Measurements from ENCODE around the gene EFHC1. TPM values are rescaled to one million over a fixed set of nuclear protein-coding genes. Genes with fewer than 3 reads are reported as not detected.
A peak's percentile ranks its signal among the peaks of the same experiment; 100 is the strongest.

Gene EFHC1
- total and polyA plus RNA-seq, 2 of the 13 experiments (the other 11 are each of a cell fraction or from before 2014, with no cell fraction given) = 23.4 to 29.5 TPM

DNA sequence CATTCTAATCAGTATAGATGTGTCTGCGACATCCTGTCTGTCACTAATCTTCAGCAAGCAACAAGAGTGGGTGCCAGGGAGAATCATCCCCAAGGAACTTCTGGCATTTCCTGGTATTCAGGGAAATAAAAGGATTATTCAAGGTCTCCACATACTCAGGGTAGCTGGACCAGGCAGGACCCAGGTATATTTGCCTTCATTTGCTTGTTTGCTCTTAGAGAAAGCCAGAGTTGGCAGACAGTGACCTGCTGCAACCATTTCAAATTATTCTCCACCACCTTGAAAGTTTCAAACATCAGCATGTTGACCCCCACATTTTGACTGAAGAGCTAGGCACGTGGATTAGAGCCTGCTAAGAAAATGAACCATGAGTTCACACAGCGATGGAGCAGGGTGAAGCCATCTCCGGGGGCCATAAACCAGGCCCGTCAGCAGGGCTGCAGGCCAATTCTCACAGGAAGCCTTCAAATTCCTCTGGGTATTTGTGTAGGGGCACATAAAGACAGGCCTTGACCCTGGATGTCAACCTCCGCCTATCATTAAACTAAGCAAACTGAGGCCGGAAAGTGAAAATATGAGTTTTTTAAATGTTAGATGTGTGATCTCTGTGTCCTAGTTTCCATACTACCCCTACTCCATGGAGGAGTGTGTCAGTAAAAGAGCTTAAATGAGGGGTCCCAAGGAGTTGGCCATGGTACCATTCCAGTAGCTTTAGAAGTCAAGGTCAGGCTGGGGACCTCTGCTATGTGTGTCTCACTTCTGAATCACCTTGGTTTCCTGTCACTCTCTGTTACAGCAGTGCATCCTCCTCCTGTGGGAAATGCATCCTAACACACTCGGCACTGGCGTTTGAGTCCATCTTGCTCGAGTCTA, 123.8 kb downstream of the EFHC1 start (continued):
- TF ChIP-seq AHDC1 (CRISPR knock-in tag; IDR thresholded peaks at IDR 0.05; ENCODE audit: borderline replicate concordance) (peak; percentile 69; the same call in 1 of the 2 replicates), KLF11 (CRISPR knock-in tag; IDR thresholded peaks at IDR 0.05) (no peak), DNMT3B (CRISPR knock-in tag; conservative IDR thresholded peaks at IDR 0.05) (peak; percentile 34; the same call in 1 of the 2 replicates), SPEN (CRISPR knock-in tag; IDR thresholded peaks at IDR 0.05; ENCODE audit: low read depth) (no peak), GABPA (IDR thresholded peaks at IDR 0.05; ENCODE audit: low read depth, low read length) (no peak), GABPA (CRISPR knock-in tag; IDR thresholded peaks at IDR 0.05; ENCODE audit: low read depth) (0 out of 2 replicates have a peak, but pooled peaks have one; percentile 39), TBX2 (CRISPR knock-in tag; IDR thresholded peaks at IDR 0.05; ENCODE audit: borderline replicate concordance) (peak; percentile 93), ZNF570 (CRISPR knock-in tag; IDR thresholded peaks at IDR 0.05; ENCODE audit: borderline replicate concordance) (no peak), ZNF710 (CRISPR knock-in tag; IDR thresholded peaks at IDR 0.05; ENCODE audit: borderline replicate concordance) (peak; percentile 83; the same call in 1 of the 2 replicates), ZSCAN20 (CRISPR knock-in tag; IDR thresholded peaks at IDR 0.05; ENCODE audit: borderline replicate concordance) (peak; percentile 55; the same call in 1 of the 2 replicates), GATAD2A (CRISPR knock-in tag; IDR thresholded peaks at IDR 0.05) (peak; percentile 80), FOXA3 (CRISPR knock-in tag; IDR thresholded peaks at IDR 0.05) (peak; percentile 80), RFXANK (CRISPR knock-in tag; IDR thresholded peaks at IDR 0.05) (no peak), CEBPG (CRISPR knock-in tag; IDR thresholded peaks at IDR 0.05) (peak; percentile 35; the same call in 1 of the 2 replicates), ZNF563 (CRISPR knock-in tag; IDR thresholded peaks at IDR 0.05) (no peak), FOXA1 (IDR thresholded peaks at IDR 0.05) (no peak), FOXA1 (CRISPR knock-in tag; IDR thresholded peaks at IDR 0.05) (peak; percentile 27; the same call in 1 of the 2 replicates), MEIS1 (CRISPR knock-in tag; IDR thresholded peaks at IDR 0.05; ENCODE audit: borderline replicate concordance) (0 out of 2 replicates have a peak, but pooled peaks have one; percentile 65), ZNF383 (CRISPR knock-in tag; IDR thresholded peaks at IDR 0.05; ENCODE audit: borderline replicate concordance) (no peak), ZNF33A (CRISPR knock-in tag; IDR thresholded peaks at IDR 0.05; ENCODE audit: borderline replicate concordance) (no peak; the same call in 1 of the 2 replicates), BRCA1 (CRISPR knock-in tag; IDR thresholded peaks at IDR 0.05) (no peak)
- TF ChIP-seq, protein P1, sequence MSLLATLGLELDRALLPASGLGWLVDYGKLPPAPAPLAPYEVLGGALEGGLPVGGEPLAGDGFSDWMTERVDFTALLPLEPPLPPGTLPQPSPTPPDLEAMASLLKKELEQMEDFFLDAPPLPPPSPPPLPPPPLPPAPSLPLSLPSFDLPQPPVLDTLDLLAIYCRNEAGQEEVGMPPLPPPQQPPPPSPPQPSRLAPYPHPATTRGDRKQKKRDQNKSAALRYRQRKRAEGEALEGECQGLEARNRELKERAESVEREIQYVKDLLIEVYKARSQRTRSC (CRISPR knock-in tag; IDR thresholded peaks at IDR 0.05; ENCODE audit: low read depth) = no peak
